Activated CD8-positive, alpha-beta T cell treated with anti-CD3 and anti-CD28 coated beads for 36 hours (primary cell): ENCODE data around the gene ADAMTSL4. TPM values are rescaled to one million over a fixed set of nuclear protein-coding genes. Genes with fewer than 3 reads are reported as not detected.

Experiments used
- ATAC-seq: fragments of 200-7000 bp; cut with Tn5 transposase; one replicate; pipeline ENCODE4 v1.10.0; 2021; ENCODE audit warnings: mild to moderate bottlenecking, moderate library complexity
- CTCF ChIA-PET: fragments of 350-600 bp; sonication (Branson Sonifier 250); formaldehyde crosslinking; loops from one replicate; lab custom pipeline; 2021; ENCODE audit warnings: antibody characterized with exemption; lab: Charles Lee
- POLR2A ChIA-PET: fragments of 350-600 bp; sonication (Branson Sonifier 250); formaldehyde crosslinking; loops from one replicate; lab custom pipeline; 2021; ENCODE audit warnings: antibody characterized with exemption; lab: Charles Lee
- DNase-seq: peaks from one replicate; pipeline ENCODE4 v3.0.0-alpha.2; 2020
- H3K27ac Mint-ChIP-seq: one replicate; pipeline ENCODE4 v1.8.0; 2021; ENCODE audit warnings: mild to moderate bottlenecking, mixed read lengths
- H3K27me3 Mint-ChIP-seq: one replicate; pipeline ENCODE4 v1.8.0; 2021; ENCODE audit warnings: mixed read lengths
- H3K36me3 Mint-ChIP-seq: one replicate; pipeline ENCODE4 v1.8.0; 2021; ENCODE audit warnings: low read depth, mixed read lengths
- H3K4me1 Mint-ChIP-seq: one replicate; pipeline ENCODE4 v1.8.0; 2021; ENCODE audit warnings: low read depth, mixed read lengths
- H3K4me3 Mint-ChIP-seq: one replicate; pipeline ENCODE4 v1.8.0; 2021; ENCODE audit warnings: mild to moderate bottlenecking, moderate library complexity, mixed read lengths
- H3K9me3 Mint-ChIP-seq: one replicate; pipeline ENCODE4 v1.8.0; 2021; ENCODE audit warnings: mixed read lengths
- intact Hi-C: fragments of 100-400 bp; cut with micrococcal nuclease; formaldehyde crosslinking; loops from one replicate; pipeline ENCODE4 v1.10.0; 2022
- total RNA-seq, 2 experiments: library from RNA; stranded (reverse); gene quantifications; one replicate each; pipeline ENCODE4 v1.2.3, GENCODE V29; 2021
- TF ChIP-seq, protein P1 (sequence below): fragments of 200-600 bp; IDR thresholded peaks from one replicate; pipeline ENCODE4 v1.8.0; 2022; ENCODE audit warnings: antibody characterized with exemption, mild to moderate bottlenecking

Gene ADAMTSL4
- total RNA-seq, 2 experiments from 2014 or later = 0.11 to 0.20 TPM

DNA sequence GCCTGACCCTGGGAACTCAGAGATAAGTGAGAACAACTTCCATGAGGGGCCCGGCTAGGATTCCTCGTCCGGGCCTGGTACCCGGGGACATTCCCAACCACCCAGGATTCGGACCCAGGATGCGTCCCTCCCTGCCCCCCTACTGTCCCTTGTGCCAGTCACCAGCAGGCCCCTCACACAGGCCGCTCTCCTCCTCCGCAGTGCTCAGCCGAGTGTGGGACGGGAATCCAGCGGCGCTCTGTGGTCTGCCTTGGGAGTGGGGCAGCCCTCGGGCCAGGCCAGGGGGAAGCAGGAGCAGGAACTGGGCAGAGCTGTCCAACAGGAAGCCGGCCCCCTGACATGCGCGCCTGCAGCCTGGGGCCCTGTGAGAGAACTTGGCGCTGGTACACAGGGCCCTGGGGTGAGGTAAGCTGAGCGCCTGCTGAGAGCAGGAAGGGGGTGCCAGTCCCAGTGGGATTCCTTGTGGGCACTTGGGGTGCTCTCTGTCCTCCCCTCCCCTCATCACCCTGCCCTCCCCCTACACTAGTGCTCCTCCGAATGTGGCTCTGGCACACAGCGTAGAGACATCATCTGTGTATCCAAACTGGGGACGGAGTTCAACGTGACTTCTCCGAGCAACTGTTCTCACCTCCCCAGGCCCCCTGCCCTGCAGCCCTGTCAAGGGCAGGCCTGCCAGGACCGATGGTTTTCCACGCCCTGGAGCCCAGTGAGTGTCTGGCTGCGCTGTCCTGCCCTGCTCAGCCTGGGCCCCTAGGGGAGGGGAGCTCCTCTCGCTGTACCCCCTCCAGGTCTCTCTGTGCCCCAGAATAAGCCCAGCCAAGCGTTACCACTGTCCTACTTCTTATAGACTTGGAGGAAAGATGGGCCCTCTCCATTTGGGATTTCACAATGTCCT lies 9.8 kb downstream of the ADAMTSL4 start:
- Mint-ChIP-seq H3K4me1 (peaks cover 27% of the 10 kb centered on the region), H3K4me3 (no peak overlapping the region), H3K27ac (no peak overlapping the region), H3K9me3 (no peaks in the 10 kb centered on the region), H3K27me3 (no peaks in the 10 kb centered on the region), H3K36me3 (no peaks in the 10 kb centered on the region)
- no peak for DNase-seq
- ChIA-PET POLR2A (interaction anchor here (0.6 to 24.5 kb wide), 4 partner anchors 7 to 57 kb away, joined by 4 to 678 read pairs (median 274); partner anchors contain the start of genes ADAMTSL4, ENSA and MCL1), CTCF (interaction anchor here (0.6 to 11.2 kb wide), 19 partner anchors 9 to 447 kb away, joined by 3 to 324 read pairs (median 8); partner anchors contain the start of genes ADAMTSL4, CA14, ENSA and FALEC)
- no peak for ATAC-seq
- intact Hi-C loops = no loop called here
- TF ChIP-seq, protein P1, sequence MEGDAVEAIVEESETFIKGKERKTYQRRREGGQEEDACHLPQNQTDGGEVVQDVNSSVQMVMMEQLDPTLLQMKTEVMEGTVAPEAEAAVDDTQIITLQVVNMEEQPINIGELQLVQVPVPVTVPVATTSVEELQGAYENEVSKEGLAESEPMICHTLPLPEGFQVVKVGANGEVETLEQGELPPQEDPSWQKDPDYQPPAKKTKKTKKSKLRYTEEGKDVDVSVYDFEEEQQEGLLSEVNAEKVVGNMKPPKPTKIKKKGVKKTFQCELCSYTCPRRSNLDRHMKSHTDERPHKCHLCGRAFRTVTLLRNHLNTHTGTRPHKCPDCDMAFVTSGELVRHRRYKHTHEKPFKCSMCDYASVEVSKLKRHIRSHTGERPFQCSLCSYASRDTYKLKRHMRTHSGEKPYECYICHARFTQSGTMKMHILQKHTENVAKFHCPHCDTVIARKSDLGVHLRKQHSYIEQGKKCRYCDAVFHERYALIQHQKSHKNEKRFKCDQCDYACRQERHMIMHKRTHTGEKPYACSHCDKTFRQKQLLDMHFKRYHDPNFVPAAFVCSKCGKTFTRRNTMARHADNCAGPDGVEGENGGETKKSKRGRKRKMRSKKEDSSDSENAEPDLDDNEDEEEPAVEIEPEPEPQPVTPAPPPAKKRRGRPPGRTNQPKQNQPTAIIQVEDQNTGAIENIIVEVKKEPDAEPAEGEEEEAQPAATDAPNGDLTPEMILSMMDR = no peak

DNA sequence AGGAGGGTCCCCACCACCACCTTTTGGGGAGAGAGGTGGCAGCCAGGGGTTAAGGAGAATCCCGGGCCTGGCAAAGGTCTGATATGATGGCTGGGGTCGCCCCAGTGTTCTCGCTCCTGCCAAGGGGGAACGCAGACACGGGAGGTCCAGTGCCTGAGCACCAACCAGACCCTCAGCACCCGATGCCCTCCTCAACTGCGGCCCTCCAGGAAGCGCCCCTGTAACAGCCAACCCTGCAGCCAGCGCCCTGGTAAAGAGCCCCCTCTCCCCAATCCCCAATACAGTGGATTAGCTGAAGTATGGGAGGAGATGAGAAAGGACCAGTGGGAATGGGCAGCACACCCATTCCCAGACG lies 10.4 kb downstream of the ADAMTSL4 start:
- no peaks in the 10 kb centered on the region for H3K27me3 Mint-ChIP-seq
- H3K9me3 Mint-ChIP-seq = no peaks in the 10 kb centered on the region
- ATAC-seq = no peak
- no peaks in the 10 kb centered on the region for H3K36me3 Mint-ChIP-seq
- ChIA-PET POLR2A (interaction anchor here (0.6 to 24.5 kb wide), 4 partner anchors 8 to 56 kb away, joined by 4 to 678 read pairs (median 274); partner anchors contain the start of genes ADAMTSL4, ENSA and MCL1), CTCF (interaction anchor here (0.6 to 11.2 kb wide), 20 partner anchors 9 to 447 kb away, joined by 3 to 324 read pairs (median 8); partner anchors contain the start of genes ADAMTSL4, CA14, ENSA and FALEC)
- TF ChIP-seq, protein P1 = no peak
- intact Hi-C loops = loop anchor here (10.0 kb wide), 1 partner anchor 135 kb away; the partner anchor contains the start of gene GOLPH3L
- H3K27ac Mint-ChIP-seq = no peak overlapping the region
- H3K4me1 Mint-ChIP-seq = peaks cover 32% of the 10 kb centered on the region
- no peak overlapping the region for H3K4me3 Mint-ChIP-seq
- DNase-seq = no peak

DNA sequence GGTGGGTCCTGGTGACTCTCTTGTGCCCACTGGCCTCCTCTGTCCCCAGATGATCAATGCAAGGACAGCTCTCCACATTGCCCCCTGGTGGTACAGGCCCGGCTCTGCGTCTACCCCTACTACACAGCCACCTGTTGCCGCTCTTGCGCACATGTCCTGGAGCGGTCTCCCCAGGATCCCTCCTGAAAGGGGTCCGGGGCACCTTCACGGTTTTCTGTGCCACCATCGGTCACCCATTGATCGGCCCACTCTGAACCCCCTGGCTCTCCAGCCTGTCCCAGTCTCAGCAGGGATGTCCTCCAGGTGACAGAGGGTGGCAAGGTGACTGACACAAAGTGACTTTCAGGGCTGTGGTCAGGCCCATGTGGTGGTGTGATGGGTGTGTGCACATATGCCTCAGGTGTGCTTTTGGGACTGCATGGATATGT lies 10.8 kb downstream of the ADAMTSL4 start:
- peaks cover 36% of the 10 kb centered on the region for H3K4me1 Mint-ChIP-seq
- H3K4me3 Mint-ChIP-seq = peak overlapping the region; percentile 88
- peaks cover 2% of the 10 kb centered on the region for H3K36me3 Mint-ChIP-seq
- no peaks in the 10 kb centered on the region for H3K9me3 Mint-ChIP-seq
- CTCF ChIA-PET = interaction anchor here (0.6 to 11.2 kb wide), 32 partner anchors 10 to 446 kb away, joined by 3 to 324 read pairs (median 4); partner anchors contain the start of genes ADAMTSL4, CA14, CTSS and ENSA
- peak overlapping the region; percentile 99 for H3K27ac Mint-ChIP-seq
- no peaks in the 10 kb centered on the region for H3K27me3 Mint-ChIP-seq
- DNase-seq = peak; percentile 87
- intact Hi-C loops = loop anchor here (10.0 kb wide), 1 partner anchor 135 kb away; the partner anchor contains the start of gene GOLPH3L
- POLR2A ChIA-PET = interaction anchor here (0.6 to 24.5 kb wide), 6 partner anchors 8 to 366 kb away, joined by 3 to 678 read pairs (median 5); partner anchors contain the start of genes ADAMTSL4, ENSA, MCL1 and SETDB1
- TF ChIP-seq, protein P1 = peak; percentile 93
- ATAC-seq = peak; percentile 21

DNA sequence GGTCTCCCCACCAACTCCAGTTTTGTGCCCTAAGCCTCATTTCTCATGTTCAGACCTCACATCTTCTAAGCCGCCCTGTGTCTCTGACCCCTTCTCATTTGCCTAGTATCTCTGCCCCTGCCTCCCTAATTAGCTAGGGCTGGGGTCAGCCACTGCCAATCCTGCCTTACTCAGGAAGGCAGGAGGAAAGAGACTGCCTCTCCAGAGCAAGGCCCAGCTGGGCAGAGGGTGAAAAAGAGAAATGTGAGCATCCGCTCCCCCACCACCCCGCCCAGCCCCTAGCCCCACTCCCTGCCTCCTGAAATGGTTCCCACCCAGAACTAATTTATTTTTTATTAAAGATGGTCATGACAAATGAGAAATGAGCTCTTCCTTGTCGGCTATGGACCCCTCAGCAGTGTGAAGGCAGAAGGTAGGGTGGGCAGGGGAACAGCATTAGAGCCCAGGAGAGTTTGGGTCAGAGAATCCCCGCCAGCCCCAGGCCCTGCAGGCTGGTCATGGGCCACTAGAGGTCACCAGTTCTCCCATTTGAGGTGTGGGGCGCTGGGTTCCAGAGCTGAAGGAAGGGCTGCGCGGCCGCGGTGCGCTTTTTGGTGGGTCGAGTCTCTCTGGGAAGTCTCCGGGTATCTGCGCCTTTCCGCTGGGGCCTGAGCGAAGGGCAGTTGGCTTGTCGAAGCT lies 11.5 kb downstream of the ADAMTSL4 start:
- H3K4me1 Mint-ChIP-seq = peaks cover 38% of the 10 kb centered on the region

More for the DNA sequence above, 11.5 kb downstream of the ADAMTSL4 start:
- Mint-ChIP-seq H3K27me3 (no peaks in the 10 kb centered on the region), H3K4me3 (peak overlapping the region; percentile 88), H3K9me3 (no peaks in the 10 kb centered on the region), H3K27ac (peak overlapping the region; percentile 99), H3K36me3 (peaks cover 2% of the 10 kb centered on the region)
- ATAC-seq (peak; percentile 45), DNase-seq (peak; percentile 95)
- TF ChIP-seq, protein P1 = peak; percentile 75
- CTCF ChIA-PET = interaction anchor here (0.6 to 11.2 kb wide), 40 partner anchors 10 to 445 kb away, joined by 3 to 324 read pairs (median 5); partner anchors contain the start of genes ADAMTSL4, CA14, CTSK and CTSS
- intact Hi-C loops = loop anchor here (10.0 kb wide), 1 partner anchor 134 kb away; the partner anchor contains the start of gene GOLPH3L
- POLR2A ChIA-PET = interaction anchor here (0.6 to 24.5 kb wide), 11 partner anchors 9 to 367 kb away, joined by 3 to 678 read pairs (median 4); partner anchors contain the start of genes ADAMTSL4, ENSA, GOLPH3L and MCL1
